Measurements from ENCODE around the gene PPP1R26. TPM values are rescaled to one million over a fixed set of nuclear protein-coding genes. Genes with fewer than 3 reads are reported as not detected.

The PPP1R26 gene
- total and polyA plus RNA-seq, 9 donors, result 9.7 to 15.7 (median 13.5) TPM

GRCh38 chr9:135499326-135500070, 19.9 kb downstream of the PPP1R26 start:
- DNase-seq, result peak; percentile 95
- H3K4me1 ChIP-seq (ENCODE audit: control insufficient read depth, insufficient read depth, low read length), result peaks cover 16% of the 10 kb centered on the region
- peak overlapping the region; percentile 91 for H3K4me3 ChIP-seq (ENCODE audit: low read length)
- H3K9me3 ChIP-seq (replicated peaks; ENCODE audit: control insufficient read depth, low read depth, low read length), result no peaks in the 10 kb centered on the region
- no peaks in the 10 kb centered on the region for H3K27me3 ChIP-seq (ENCODE audit: control insufficient read depth, insufficient read depth, low read length)
- H3K36me3 ChIP-seq (ENCODE audit: control insufficient read depth, insufficient read depth, low read length), result peaks cover 29% of the 10 kb centered on the region
- WGBS (ENCODE audit: insufficient coverage), result under 1% methylated on average over 55 of the region's 58 CpGs
- no peak overlapping the region for H3K27ac ChIP-seq (ENCODE audit: low read length)

GRCh38 chr9:135500071-135500524, 20.5 kb downstream of the PPP1R26 start:
- no peak for DNase-seq
- Histone ChIP-seq H3K4me3 (ENCODE audit: low read length) (peak overlapping the region; percentile 91), H3K27me3 (ENCODE audit: control insufficient read depth, insufficient read depth, low read length) (no peaks in the 10 kb centered on the region), H3K36me3 (ENCODE audit: control insufficient read depth, insufficient read depth, low read length) (peaks cover 34% of the 10 kb centered on the region), H3K9me3 (replicated peaks; ENCODE audit: control insufficient read depth, low read depth, low read length) (no peaks in the 10 kb centered on the region), H3K27ac (ENCODE audit: low read length) (no peak overlapping the region), H3K4me1 (ENCODE audit: control insufficient read depth, insufficient read depth, low read length) (peaks cover 16% of the 10 kb centered on the region)
- WGBS (ENCODE audit: insufficient coverage), result 0% methylated on average over 27 of the region's 29 CpGs

- WGBS (ENCODE audit: insufficient coverage), result under 1% methylated on average over 76 of the region's 92 CpGs
- no peak within 1 kb of the TSS for H3K27ac ChIP-seq (ENCODE audit: low read length)
- peak; percentile 95 for DNase-seq
Observed at GRCh38 chr9:135500525-135501260, 21.1 kb downstream of the PPP1R26 start, which contains the start of gene MRPS2. Gene MRPS2 (plus strand): TSS chr9:135500682. CDS start chr9:135500711, 29 bp downstream.

GRCh38 chr9:135501261-135502167, 21.9 kb downstream of the PPP1R26 start:
- peaks cover 38% of the 10 kb centered on the region for H3K36me3 ChIP-seq (ENCODE audit: control insufficient read depth, insufficient read depth, low read length)
- WGBS (ENCODE audit: insufficient coverage), result 35% methylated on average over 32 of the region's 38 CpGs
- no peaks in the 10 kb centered on the region for H3K27me3 ChIP-seq (ENCODE audit: control insufficient read depth, insufficient read depth, low read length)
- no peaks in the 10 kb centered on the region for H3K9me3 ChIP-seq (replicated peaks; ENCODE audit: control insufficient read depth, low read depth, low read length)
- no peak for DNase-seq
- H3K4me1 ChIP-seq (ENCODE audit: control insufficient read depth, insufficient read depth, low read length), result peaks cover 16% of the 10 kb centered on the region
- peak overlapping the region; percentile 91 for H3K4me3 ChIP-seq (ENCODE audit: low read length)
- no peak overlapping the region for H3K27ac ChIP-seq (ENCODE audit: low read length)

More at GRCh38 chr9:135500525-135501260, 21.1 kb downstream of the PPP1R26 start, which contains the start of gene MRPS2:
- Histone ChIP-seq H3K4me3 (ENCODE audit: low read length) (peak within 1 kb of the TSS; percentile 91), H3K4me1 (ENCODE audit: control insufficient read depth, insufficient read depth, low read length) (peaks cover 16% of the 10 kb centered on the region), H3K9me3 (replicated peaks; ENCODE audit: control insufficient read depth, low read depth, low read length) (no peaks in the 10 kb centered on the region), H3K36me3 (ENCODE audit: control insufficient read depth, insufficient read depth, low read length) (peaks cover 38% of the 10 kb centered on the region), H3K27me3 (ENCODE audit: control insufficient read depth, insufficient read depth, low read length) (no peaks in the 10 kb centered on the region)

GRCh38 chr9:135502168-135502872, 22.7 kb downstream of the PPP1R26 start:
- H3K9me3 ChIP-seq (replicated peaks; ENCODE audit: control insufficient read depth, low read depth, low read length), result no peaks in the 10 kb centered on the region
- no peak for DNase-seq
- no peak overlapping the region for H3K27ac ChIP-seq (ENCODE audit: low read length)
- H3K4me1 ChIP-seq (ENCODE audit: control insufficient read depth, insufficient read depth, low read length), result peaks cover 16% of the 10 kb centered on the region
- H3K4me3 ChIP-seq (ENCODE audit: low read length), result no peak overlapping the region
- 91% methylated on average over 15 of the region's 15 CpGs for WGBS (ENCODE audit: insufficient coverage)
- H3K36me3 ChIP-seq (ENCODE audit: control insufficient read depth, insufficient read depth, low read length), result peaks cover 38% of the 10 kb centered on the region
- H3K27me3 ChIP-seq (ENCODE audit: control insufficient read depth, insufficient read depth, low read length), result no peaks in the 10 kb centered on the region

- Histone ChIP-seq H3K9me3 (replicated peaks; ENCODE audit: control insufficient read depth, low read depth, low read length) (no peaks in the 10 kb centered on the region), H3K27ac (ENCODE audit: low read length) (no peak overlapping the region), H3K4me3 (ENCODE audit: low read length) (no peak overlapping the region), H3K27me3 (ENCODE audit: control insufficient read depth, insufficient read depth, low read length) (no peaks in the 10 kb centered on the region), H3K4me1 (ENCODE audit: control insufficient read depth, insufficient read depth, low read length) (peaks cover 16% of the 10 kb centered on the region), H3K36me3 (ENCODE audit: control insufficient read depth, insufficient read depth, low read length) (peaks cover 38% of the 10 kb centered on the region)
- DNase-seq, result no peak
- WGBS (ENCODE audit: insufficient coverage), result 85% methylated on average over 15 of the region's 16 CpGs
Observed at GRCh38 chr9:135502873-135503321, 23.3 kb downstream of the PPP1R26 start.

GRCh38 chr9:135503371-135504261, 24.0 kb downstream of the PPP1R26 start:
- WGBS (ENCODE audit: insufficient coverage), result 87% methylated on average over 36 of the region's 41 CpGs
- H3K27ac ChIP-seq (ENCODE audit: low read length), result no peak overlapping the region
- no peak for DNase-seq
- H3K4me3 ChIP-seq (ENCODE audit: low read length), result no peak overlapping the region
- no peaks in the 10 kb centered on the region for H3K9me3 ChIP-seq (replicated peaks; ENCODE audit: control insufficient read depth, low read depth, low read length)
- no peaks in the 10 kb centered on the region for H3K27me3 ChIP-seq (ENCODE audit: control insufficient read depth, insufficient read depth, low read length)
- peaks cover 16% of the 10 kb centered on the region for H3K4me1 ChIP-seq (ENCODE audit: control insufficient read depth, insufficient read depth, low read length)
- H3K36me3 ChIP-seq (ENCODE audit: control insufficient read depth, insufficient read depth, low read length), result peaks cover 38% of the 10 kb centered on the region

- no peak overlapping the region for H3K27ac ChIP-seq (ENCODE audit: low read length)
- peaks cover 13% of the 10 kb centered on the region for H3K4me1 ChIP-seq (ENCODE audit: control insufficient read depth, insufficient read depth, low read length)
- H3K9me3 ChIP-seq (replicated peaks; ENCODE audit: control insufficient read depth, low read depth, low read length), result no peaks in the 10 kb centered on the region
- 63% methylated on average over 19 of the region's 21 CpGs for WGBS (ENCODE audit: insufficient coverage)
- peak; percentile 46 for DNase-seq
- no peak overlapping the region for H3K4me3 ChIP-seq (ENCODE audit: low read length)
- no peaks in the 10 kb centered on the region for H3K27me3 ChIP-seq (ENCODE audit: control insufficient read depth, insufficient read depth, low read length)
- peaks cover 38% of the 10 kb centered on the region for H3K36me3 ChIP-seq (ENCODE audit: control insufficient read depth, insufficient read depth, low read length)
Observed at GRCh38 chr9:135504262-135505243, 25.0 kb downstream of the PPP1R26 start.
